SJSA1 (cell line): ENCODE results near the gene CROCC2. TPM values are rescaled to one million over a fixed set of nuclear protein-coding genes. Genes with fewer than 3 reads are reported as not detected.
A peak's percentile ranks its signal among the peaks of the same experiment; 100 is the strongest.

ENCODE experiments used
- DNase-seq, 2 experiments: peaks; one replicate each; pipeline ENCODE4 v3.0.0-alpha.2; 2015 to 2020; ENCODE audit warnings: low spot score in 2 of 2, low read depth in 1 of 2
- H3K27ac ChIP-seq: fragments of 250-450 bp; sonication (Bioruptor Pico); 2 replicates; pipeline ENCODE4 v1.5.1; 2020; ENCODE audit warnings: mild to moderate bottlenecking, moderate library complexity
- H3K27me3 ChIP-seq: fragments of 250-450 bp; sonication (Bioruptor Pico); replicated peaks from 2 replicates; pipeline ENCODE4 v1.5.1; 2020; ENCODE audit warnings: mild to moderate bottlenecking, moderate library complexity
- H3K36me3 ChIP-seq: fragments of 250-450 bp; sonication (Bioruptor Pico); 2 replicates; pipeline ENCODE4 v1.5.1; 2020; ENCODE audit warnings: mild to moderate bottlenecking
- H3K4me1 ChIP-seq: fragments of 250-450 bp; sonication (Bioruptor Pico); replicated peaks from 2 replicates; pipeline ENCODE4 v1.6.1; 2021; ENCODE audit warnings: mild to moderate bottlenecking
- H3K4me3 ChIP-seq: fragments of 250-450 bp; sonication (Bioruptor Pico); 2 replicates; pipeline ENCODE4 v1.5.1; 2020; ENCODE audit warnings: mild to moderate bottlenecking
- H3K9me3 ChIP-seq: fragments of 250-450 bp; sonication (Bioruptor Pico); replicated peaks from 2 replicates; pipeline ENCODE4 v1.5.1; 2020; ENCODE audit warnings: mild to moderate bottlenecking
- total RNA-seq: library from RNA; depleted of rRNA; stranded (reverse); fragments of >200 nt; shearing (Covaris generic); gene quantifications from 2 replicates; pipeline ENCODE4 v1.2.3, GENCODE V29; 2014

Gene CROCC2
- total RNA-seq, 1 experiment from 2014 or later: not detected

GRCh38 chr2:241005569-241005968, 99.4 kb downstream of the CROCC2 start:
- H3K9me3 ChIP-seq: peaks cover 21% of the 10 kb centered on the region
- no peak for DNase-seq
- no peak overlapping the region for H3K27ac ChIP-seq
- no peak overlapping the region for H3K4me3 ChIP-seq
- peaks cover 49% of the 10 kb centered on the region for H3K36me3 ChIP-seq
- H3K4me1 ChIP-seq: peaks cover 23% of the 10 kb centered on the region
- H3K27me3 ChIP-seq: no peaks in the 10 kb centered on the region

- H3K4me1 ChIP-seq: peaks cover 29% of the 10 kb centered on the region
- H3K4me3 ChIP-seq: no peak overlapping the region
- DNase-seq: no peak
- peaks cover 21% of the 10 kb centered on the region for H3K9me3 ChIP-seq
- no peaks in the 10 kb centered on the region for H3K27me3 ChIP-seq
- H3K36me3 ChIP-seq: peaks cover 41% of the 10 kb centered on the region
- no peak overlapping the region for H3K27ac ChIP-seq
These were observed 100.3 kb downstream of the CROCC2 start for GRCh38 chr2:241006412-241006811.

- no peak overlapping the region for H3K27ac ChIP-seq
- H3K4me3 ChIP-seq: no peak overlapping the region
- peaks cover 34% of the 10 kb centered on the region for H3K36me3 ChIP-seq
- H3K9me3 ChIP-seq: peaks cover 21% of the 10 kb centered on the region
- H3K27me3 ChIP-seq: no peaks in the 10 kb centered on the region
- H3K4me1 ChIP-seq: peaks cover 31% of the 10 kb centered on the region
- DNase-seq: no peak
These were observed 101.0 kb downstream of the CROCC2 start for GRCh38 chr2:241007111-241007510.

- peaks cover 31% of the 10 kb centered on the region for H3K4me1 ChIP-seq
- peak in 1 of 2 experiments; percentile 37 for DNase-seq
These were observed 102.0 kb downstream of the CROCC2 start for GRCh38 chr2:241007880-241008710.

GRCh38 chr2:241008711-241009121, 102.6 kb downstream of the CROCC2 start:
- Histone ChIP-seq H3K4me3 (no peak overlapping the region), H3K4me1 (peaks cover 31% of the 10 kb centered on the region), H3K27ac (no peak overlapping the region), H3K27me3 (no peaks in the 10 kb centered on the region), H3K9me3 (peaks cover 15% of the 10 kb centered on the region), H3K36me3 (peaks cover 29% of the 10 kb centered on the region)
- peak in 1 of 2 experiments; percentile 41 for DNase-seq

More at GRCh38 chr2:241007880-241008710, 102.0 kb downstream of the CROCC2 start:
- Histone ChIP-seq H3K9me3 (peaks cover 21% of the 10 kb centered on the region), H3K4me3 (no peak overlapping the region), H3K27ac (no peak overlapping the region), H3K27me3 (no peaks in the 10 kb centered on the region), H3K36me3 (peaks cover 29% of the 10 kb centered on the region)

GRCh38 chr2:241009191-241009590, 103.1 kb downstream of the CROCC2 start:
- Histone ChIP-seq H3K27me3 (no peaks in the 10 kb centered on the region), H3K36me3 (peaks cover 24% of the 10 kb centered on the region), H3K9me3 (peaks cover 10% of the 10 kb centered on the region), H3K4me1 (peaks cover 31% of the 10 kb centered on the region), H3K27ac (peak overlapping the region; percentile 76), H3K4me3 (peak overlapping the region; percentile 20; the same call in 1 of the 2 replicates)
- peak in 1 of 2 experiments; percentile 27 for DNase-seq

GRCh38 chr2:241009601-241010530, 103.7 kb downstream of the CROCC2 start:
- Histone ChIP-seq H3K4me3 (peak overlapping the region; percentile 20), H3K9me3 (peaks cover 4% of the 10 kb centered on the region; the same call in 1 of the 2 replicates), H3K27me3 (no peaks in the 10 kb centered on the region), H3K27ac (peak overlapping the region; percentile 76), H3K36me3 (peaks cover 20% of the 10 kb centered on the region), H3K4me1 (peaks cover 31% of the 10 kb centered on the region)
- peak; percentile 88 for DNase-seq

- no peaks in the 10 kb centered on the region for H3K27me3 ChIP-seq
- peak overlapping the region; percentile 76 for H3K27ac ChIP-seq
- no peak for DNase-seq
- peaks cover 16% of the 10 kb centered on the region for H3K36me3 ChIP-seq
- peaks cover 31% of the 10 kb centered on the region for H3K4me1 ChIP-seq
- H3K9me3 ChIP-seq: no peaks in the 10 kb centered on the region; the same call in 1 of the 2 replicates
- peak overlapping the region; percentile 20; the same call in 1 of the 2 replicates for H3K4me3 ChIP-seq
These were observed 104.6 kb downstream of the CROCC2 start for GRCh38 chr2:241010531-241011295.

GRCh38 chr2:241011296-241011600, 105.1 kb downstream of the CROCC2 start:
- Histone ChIP-seq H3K36me3 (peaks cover 16% of the 10 kb centered on the region), H3K4me1 (peaks cover 31% of the 10 kb centered on the region), H3K4me3 (no peak overlapping the region), H3K9me3 (no peaks in the 10 kb centered on the region), H3K27ac (no peak overlapping the region), H3K27me3 (no peaks in the 10 kb centered on the region)
- DNase-seq: peak in 1 of 2 experiments; percentile 40

GRCh38 chr2:241011751-241012510, 105.8 kb downstream of the CROCC2 start:
- peaks cover 16% of the 10 kb centered on the region for H3K36me3 ChIP-seq
- H3K27ac ChIP-seq: no peak overlapping the region
- no peaks in the 10 kb centered on the region for H3K9me3 ChIP-seq
- peak in 1 of 2 experiments; percentile 37 for DNase-seq
- peaks cover 31% of the 10 kb centered on the region for H3K4me1 ChIP-seq
- H3K4me3 ChIP-seq: no peak overlapping the region
- H3K27me3 ChIP-seq: no peaks in the 10 kb centered on the region

GRCh38 chr2:241014224-241014623, 108.1 kb downstream of the CROCC2 start:
- H3K36me3 ChIP-seq: peaks cover 35% of the 10 kb centered on the region
- peaks cover 39% of the 10 kb centered on the region for H3K4me1 ChIP-seq
- H3K27ac ChIP-seq: no peak overlapping the region
- peak in 1 of 2 experiments; percentile 25 for DNase-seq
- H3K4me3 ChIP-seq: no peak overlapping the region
- no peaks in the 10 kb centered on the region for H3K27me3 ChIP-seq
- H3K9me3 ChIP-seq: peaks cover 10% of the 10 kb centered on the region

GRCh38 chr2:241014764-241015163, 108.6 kb downstream of the CROCC2 start:
- Histone ChIP-seq H3K36me3 (peaks cover 38% of the 10 kb centered on the region), H3K27me3 (no peaks in the 10 kb centered on the region), H3K4me1 (peaks cover 39% of the 10 kb centered on the region), H3K9me3 (peaks cover 10% of the 10 kb centered on the region), H3K4me3 (no peak overlapping the region), H3K27ac (no peak overlapping the region)
- peak in 1 of 2 experiments; percentile 27 for DNase-seq
